SK-N-SH (cell line): ENCODE data around the gene TSPAN32. TPM values are rescaled to one million over a fixed set of nuclear protein-coding genes. Genes with fewer than 3 reads are reported as not detected.

ENCODE experiments used
- CTCF ChIA-PET: fragments of 300-600, 350-600 bp; formaldehyde crosslinking; extraction: SDS; loops from one replicate; lab custom pipeline; 2021; lab: Yijun Ruan, JAX
- POLR2A ChIA-PET: fragments of 350-600 bp; sonication (Branson Sonifier 250); formaldehyde crosslinking; extraction: SDS; loops from one replicate; lab custom pipeline; 2020; ENCODE audit warnings: antibody characterized with exemption, inconsistent platforms; lab: Yijun Ruan, JAX
- DNase-seq: peaks from one replicate; pipeline ENCODE4 v3.0.0; 2012
- H2AFZ ChIP-seq: fragments of 200-600 bp; sonication (generic); 2 replicates; pipeline ENCODE4 v1.8.1; 2016; ENCODE audit warnings: antibody characterized with exemption, mild to moderate bottlenecking, low read depth
- H3F3A ChIP-seq: fragments of 200-600 bp; sonication (generic); replicated peaks from 2 replicates; pipeline ENCODE3; 2016; ENCODE audit warnings: antibody characterized with exemption, mild to moderate bottlenecking; ENCODE audit not compliant: insufficient read depth
- H3K27ac ChIP-seq, 2 experiments: fragments of 200-500 bp in 1 of 2; fragments of 200-600 bp in 1 of 2; sonication (Bioruptor generic) in 1 of 2; sonication (generic), shearing (Covaris generic) in 1 of 2; 2 replicates each; pipeline versions ENCODE4 v1.5.1 to v1.6.1; 2014 to 2016; ENCODE audit warnings: low read depth in 2 of 2, inconsistent platforms in 1 of 2, low read length in 1 of 2, mild to moderate bottlenecking in 1 of 2, mixed read lengths in 1 of 2
- H3K27me3 ChIP-seq: fragments of 200-600 bp; sonication (generic), shearing (Covaris generic); 2 replicates; pipeline ENCODE4 v1.6.1; 2016; ENCODE audit warnings: mixed run types; ENCODE audit not compliant: insufficient read depth
- H3K36me3 ChIP-seq, 2 experiments: fragments of 200-500 bp in 1 of 2; fragments of 200-600 bp in 1 of 2; sonication (Bioruptor generic) in 1 of 2; sonication (generic) in 1 of 2; replicated peaks in 1 of 2; 2 replicates each; pipeline versions ENCODE3 to v1.5.1; 2014 to 2016; ENCODE audit warnings: low read length in 1 of 2, mild to moderate bottlenecking in 1 of 2; ENCODE audit not compliant: insufficient read depth in 2 of 2, control insufficient read depth in 1 of 2
- H3K4me1 ChIP-seq, 2 experiments: fragments of 200-500 bp in 1 of 2; fragments of 200-600 bp in 1 of 2; sonication (Bioruptor generic) in 1 of 2; sonication (generic), shearing (Covaris generic) in 1 of 2; 2 replicates each; pipeline versions ENCODE4 v1.5.1 to v1.6.1; 2014 to 2016; ENCODE audit warnings: low read depth in 1 of 2, low read length in 1 of 2, mixed run types in 1 of 2; ENCODE audit not compliant: insufficient read depth in 2 of 2, control insufficient read depth in 1 of 2
- H3K4me2 ChIP-seq: fragments of 200-600 bp; sonication (generic), shearing (Covaris generic); 2 replicates; pipeline ENCODE4 v1.6.1; 2017; ENCODE audit warnings: mixed run types
- H3K4me3 ChIP-seq, 2 experiments: fragments of 200-500 bp in 1 of 2; fragments of 200-600 bp in 1 of 2; sonication (Bioruptor generic) in 1 of 2; sonication (generic), shearing (Covaris generic) in 1 of 2; 2 replicates each; pipeline versions ENCODE4 v1.5.1 to v1.8.1; 2014 to 2016; ENCODE audit warnings: low read depth in 2 of 2, inconsistent platforms in 1 of 2, low read length in 1 of 2, mild to moderate bottlenecking in 1 of 2, mixed read lengths in 1 of 2, moderate library complexity in 1 of 2
- H3K79me2 ChIP-seq: fragments of 200-600 bp; sonication (generic); 2 replicates; pipeline ENCODE4 v1.8.1; 2017; ENCODE audit warnings: mild to moderate bottlenecking; ENCODE audit not compliant: insufficient read depth
- H3K9ac ChIP-seq: fragments of 200-600 bp; sonication (generic); 2 replicates; pipeline ENCODE4 v1.6.1; 2017; ENCODE audit warnings: mixed run types
- H3K9me2 ChIP-seq: fragments of 200-600 bp; sonication (generic); 2 replicates; pipeline ENCODE4 v1.6.1; 2017; ENCODE audit warnings: mixed run types
- H3K9me3 ChIP-seq: fragments of 200-600 bp; sonication (generic); 2 replicates; pipeline ENCODE4 v1.6.1; 2017; ENCODE audit warnings: mixed run types, mild to moderate bottlenecking, moderate library complexity
- H4K20me1 ChIP-seq: fragments of 200-600 bp; sonication (generic); 2 replicates; pipeline ENCODE4 v1.6.1; 2017; ENCODE audit warnings: mild to moderate bottlenecking, mixed run types; ENCODE audit not compliant: insufficient read depth
- EZH2phosphoT487 ChIP-seq: fragments of 200-600 bp; sonication (generic); IDR thresholded peaks from 2 replicates; pipeline ENCODE4 v1.6.1; 2017; ENCODE audit warnings: low read depth, mixed run types, mild to moderate bottlenecking, antibody characterized with exemption, moderate library complexity, borderline replicate concordance
- FOXJ3 ChIP-seq: sonication (generic); formaldehyde crosslinking; IDR thresholded peaks from 2 replicates; pipeline ENCODE4 v1.5.1; 2020; ENCODE audit warnings: mild to moderate bottlenecking, missing genetic modification reagents
- MEF2A ChIP-seq: IDR thresholded peaks from 2 replicates; pipeline ENCODE4 v1.4.0; 2012; ENCODE audit warnings: low read depth, borderline replicate concordance
- MXI1 ChIP-seq: IDR thresholded peaks from 2 replicates; pipeline ENCODE4 v1.6.1; 2012; ENCODE audit warnings: mild to moderate bottlenecking, low read depth, low read length, improper control_type of control experiment
- NFIC ChIP-seq: IDR thresholded peaks from 2 replicates; pipeline ENCODE4 v1.4.0; 2012; ENCODE audit warnings: borderline replicate concordance
- NRF1 ChIP-seq: IDR thresholded peaks from 2 replicates; pipeline ENCODE4 v1.6.1; 2012; ENCODE audit warnings: low read depth, mild to moderate bottlenecking, low read length
- RFX5 ChIP-seq: IDR thresholded peaks from 2 replicates; pipeline ENCODE4 v1.6.1; 2012; ENCODE audit warnings: mild to moderate bottlenecking, improper control_type of control experiment, low read length
- TAF1 ChIP-seq: IDR thresholded peaks from 2 replicates; pipeline ENCODE4 v1.6.1; 2012; ENCODE audit warnings: low read depth, mild to moderate bottlenecking, low read length, moderate library complexity, borderline replicate concordance
- TEAD4 ChIP-seq: IDR thresholded peaks from 2 replicates; pipeline ENCODE4 v1.4.0; 2012; ENCODE audit warnings: mild to moderate bottlenecking, borderline replicate concordance; ENCODE audit not compliant: insufficient read depth
- WGBS: methylation state at CpG from one replicate; pipeline ENCODE4 v1.1.6; 2017; ENCODE audit warnings: low lambda C conversion rate; 5-methylcytosine and 5-hydroxymethylcytosine counted together
- polyA plus RNA-seq, 3 experiments: library from polyadenylated mRNA; depleted of rRNA; stranded (reverse); fragments of >200 nt; gene quantifications; 2 replicates each; pipeline ENCODE4 v1.2.3, GENCODE V29; 2012
- TF ChIP-seq, protein P1 (sequence below): fragments of 150-350 bp; IDR thresholded peaks from 2 replicates; pipeline ENCODE4 v1.6.1; 2017; ENCODE audit warnings: antibody characterized with exemption, low read length, low read depth, borderline replicate concordance
- TF ChIP-seq, protein P2 (sequence below): IDR thresholded peaks from 2 replicates; pipeline ENCODE4; 2012

Gene TSPAN32
- polyA plus RNA-seq, 1 of the 3 experiments (the other 2 are of a cell fraction) = 0.12 TPM

DNA sequence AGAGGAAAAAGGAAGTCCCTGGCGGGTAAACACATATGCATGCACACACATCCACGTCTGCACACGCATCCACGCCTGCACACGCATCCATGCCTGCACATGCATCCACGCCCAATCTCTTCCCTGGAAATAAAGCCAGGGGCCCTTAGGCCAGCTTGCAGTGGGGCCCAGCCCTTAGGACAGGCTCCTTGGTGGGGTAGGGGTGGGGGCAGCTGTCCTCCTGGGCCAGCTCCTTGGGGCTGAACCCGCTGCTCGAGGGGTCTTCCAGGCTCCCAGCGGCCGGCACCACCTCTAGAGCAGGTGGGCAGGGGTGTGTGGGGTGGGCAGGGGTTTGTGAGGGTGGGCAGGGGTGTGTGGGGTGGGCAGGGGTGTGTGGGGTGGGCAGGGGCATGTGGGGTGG is 2.0 kb upstream of the TSPAN32 start:
- no peak for TF ChIP-seq MXI1
- TF ChIP-seq, protein P1, sequence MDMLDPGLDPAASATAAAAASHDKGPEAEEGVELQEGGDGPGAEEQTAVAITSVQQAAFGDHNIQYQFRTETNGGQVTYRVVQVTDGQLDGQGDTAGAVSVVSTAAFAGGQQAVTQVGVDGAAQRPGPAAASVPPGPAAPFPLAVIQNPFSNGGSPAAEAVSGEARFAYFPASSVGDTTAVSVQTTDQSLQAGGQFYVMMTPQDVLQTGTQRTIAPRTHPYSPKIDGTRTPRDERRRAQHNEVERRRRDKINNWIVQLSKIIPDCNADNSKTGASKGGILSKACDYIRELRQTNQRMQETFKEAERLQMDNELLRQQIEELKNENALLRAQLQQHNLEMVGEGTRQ = no peak
- TF ChIP-seq NRF1 = no peak
- no peak for TF ChIP-seq FOXJ3 (CRISPR knock-in tag)
- no peak for TF ChIP-seq TEAD4
- TF ChIP-seq, protein P2, sequence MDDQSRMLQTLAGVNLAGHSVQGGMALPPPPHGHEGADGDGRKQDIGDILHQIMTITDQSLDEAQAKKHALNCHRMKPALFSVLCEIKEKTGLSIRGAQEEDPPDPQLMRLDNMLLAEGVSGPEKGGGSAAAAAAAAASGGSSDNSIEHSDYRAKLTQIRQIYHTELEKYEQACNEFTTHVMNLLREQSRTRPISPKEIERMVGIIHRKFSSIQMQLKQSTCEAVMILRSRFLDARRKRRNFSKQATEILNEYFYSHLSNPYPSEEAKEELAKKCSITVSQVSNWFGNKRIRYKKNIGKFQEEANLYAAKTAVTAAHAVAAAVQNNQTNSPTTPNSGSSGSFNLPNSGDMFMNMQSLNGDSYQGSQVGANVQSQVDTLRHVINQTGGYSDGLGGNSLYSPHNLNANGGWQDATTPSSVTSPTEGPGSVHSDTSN = no peak
- no peak for TF ChIP-seq TAF1
- no peak for TF ChIP-seq EZH2phosphoT487
- TF ChIP-seq MEF2A = no peak
- TF ChIP-seq RFX5 = no peak
- ChIA-PET CTCF (interaction anchor here (0.9 to 13.9 kb wide), 14 partner anchors 9 to 233 kb away, joined by 3 to 318 read pairs (median 5); no protein-coding TSS in a partner anchor), POLR2A (no interaction called here)

DNA sequence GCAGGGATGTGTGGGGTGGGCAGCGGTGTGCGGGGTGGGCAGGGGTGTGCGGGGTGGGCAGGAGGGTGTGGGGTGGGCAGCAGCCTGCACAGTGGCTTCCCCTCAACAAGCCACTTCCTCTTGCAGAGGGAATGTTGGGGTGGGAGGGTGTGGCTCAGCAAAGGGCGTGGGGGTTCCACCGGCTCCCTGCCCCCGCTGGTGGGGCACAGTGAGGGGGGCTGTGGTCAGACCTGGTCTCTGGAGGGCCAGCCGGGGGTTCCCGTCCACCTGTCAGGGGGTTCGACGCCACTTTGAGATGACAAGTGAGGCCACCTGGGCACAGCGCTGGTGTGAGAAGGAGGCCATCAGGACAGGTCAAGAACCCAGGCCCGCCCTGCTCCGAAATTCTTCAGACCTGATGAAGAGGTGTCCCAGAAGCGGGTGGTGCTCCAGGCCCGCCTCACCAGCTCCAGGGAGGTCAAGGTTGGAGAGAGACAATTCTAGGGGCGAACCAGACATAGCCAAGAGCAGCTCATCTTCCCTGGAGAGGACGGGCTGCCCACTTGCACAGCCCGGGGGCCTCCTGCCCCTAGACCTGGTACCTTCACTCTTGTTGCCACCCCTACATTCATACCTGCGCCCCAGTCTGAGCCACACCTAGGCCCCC is 1.4 kb upstream of the TSPAN32 start:
- no peak for DNase-seq
- CTCF ChIA-PET = interaction anchor here (0.9 to 13.9 kb wide), 7 partner anchors 102 to 232 kb away, joined by 4 to 318 read pairs (median 7); no protein-coding TSS in a partner anchor
- no peaks in the 10 kb centered on the region for H3K36me3 ChIP-seq
- H3K4me1 ChIP-seq = peaks cover under 1 to 33% of the 10 kb centered on the region in 2 experiments; a peak in 2 of 4 replicates
- no peaks in the 10 kb centered on the region for H3K27me3 ChIP-seq
- H3K27ac ChIP-seq = no peak overlapping the region
- WGBS = 74% methylated on average over 17 of the region's 19 CpGs
- no peaks in the 10 kb centered on the region for H3K9me2 ChIP-seq
- H3F3A ChIP-seq = peaks cover under 1% of the 10 kb centered on the region
- no peaks in the 10 kb centered on the region for H4K20me1 ChIP-seq
- H2AFZ ChIP-seq = no peak overlapping the region
- no peak overlapping the region for H3K9ac ChIP-seq
- no peak overlapping the region for H3K4me3 ChIP-seq
- H3K79me2 ChIP-seq = no peaks in the 10 kb centered on the region
- POLR2A ChIA-PET = no interaction called here
- H3K4me2 ChIP-seq = no peak overlapping the region
- TF ChIP-seq EZH2phosphoT487 (no peak), MEF2A (no peak), FOXJ3 (CRISPR knock-in tag) (no peak), NFIC (no peak)
- H3K9me3 ChIP-seq = no peaks in the 10 kb centered on the region

More for the DNA sequence above, 2.0 kb upstream of the TSPAN32 start:
- H3K9ac ChIP-seq = no peak overlapping the region
- no peak overlapping the region for H3K27ac ChIP-seq
- no peak overlapping the region for H3K4me2 ChIP-seq
- no peaks in the 10 kb centered on the region for H3K79me2 ChIP-seq
- no peak overlapping the region for H3K4me3 ChIP-seq
- H4K20me1 ChIP-seq = no peaks in the 10 kb centered on the region
- H3K4me1 ChIP-seq = peaks cover 0 to 30% of the 10 kb centered on the region in 2 experiments; a peak in 1 of 4 replicates
- no peaks in the 10 kb centered on the region for H3K36me3 ChIP-seq
- H3K27me3 ChIP-seq = no peaks in the 10 kb centered on the region
- H3F3A ChIP-seq = no peaks in the 10 kb centered on the region
- H3K9me2 ChIP-seq = no peaks in the 10 kb centered on the region
- H3K9me3 ChIP-seq = no peaks in the 10 kb centered on the region
- no peak overlapping the region for H2AFZ ChIP-seq
- WGBS = 61% methylated on average over 8 of the region's 10 CpGs
- DNase-seq = no peak
